SH-SY5Y (cell line): ENCODE measurements around the gene GLIPR1L2.

Experiments
- GATA2 ChIP-seq: IDR thresholded peaks from 2 replicates; pipeline ENCODE4 v1.6.1; 2011; ENCODE audit warnings: mild to moderate bottlenecking, low read depth, low read length
- GATA3 ChIP-seq: IDR thresholded peaks from 2 replicates; pipeline ENCODE4 v1.6.1; 2011; ENCODE audit warnings: low read depth, mild to moderate bottlenecking, low read length, moderate library complexity

DNA sequence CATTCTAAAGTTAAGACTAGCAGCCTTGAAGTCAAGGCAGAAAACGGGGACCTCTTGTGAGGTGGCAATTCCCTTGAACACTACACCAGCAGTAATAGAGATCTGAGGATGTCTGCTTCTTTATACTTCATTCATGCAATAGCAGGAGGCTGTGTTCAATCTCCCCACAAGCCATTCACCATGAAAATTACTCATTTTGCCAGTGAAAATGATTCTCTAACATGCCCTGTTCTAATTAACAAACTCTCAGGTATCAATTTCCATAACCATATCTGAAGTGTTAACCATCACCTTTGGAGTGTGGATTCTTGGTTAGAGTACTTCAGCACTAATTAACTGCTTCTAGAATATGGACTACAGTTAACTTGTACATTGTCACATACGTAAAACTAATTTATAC, 86.2 kb downstream of the GLIPR1L2 start:
- TF ChIP-seq GATA2 (no peak), GATA3 (no peak)
